K562 (cell line): ENCODE measurements around the gene SDR39U1. TPM values are rescaled to one million over a fixed set of nuclear protein-coding genes. Genes with fewer than 3 reads are reported as not detected.

ENCODE experiments used
- ATAC-seq: fragments of 200-7000 bp; cut with Tn5 transposase; 3 replicates; pipeline ENCODE4 v1.9.1; 2020; ENCODE audit warnings: moderate library complexity
- BruUV-seq: library from RNA; stranded (reverse); fragments of 400-500 nt; replicated peaks from 2 replicates; lab custom pipeline; 2021; lab: Mats Ljungman, UMichigan
- CTCF ChIA-PET: fragments of 300-600 bp; formaldehyde crosslinking; extraction: SDS; loops from one replicate; lab custom pipeline; 2021; ENCODE audit warnings: low intra/inter-chr PET ratio; lab: Yijun Ruan, JAX
- POLR2A ChIA-PET: fragments of 300-600, 350-650 bp; sonication (Branson Sonifier 250); formaldehyde crosslinking; extraction: SDS; loops from one replicate; lab custom pipeline; 2021; ENCODE audit warnings: antibody characterized with exemption, inconsistent platforms; lab: Yijun Ruan, JAX
- DNase-seq, 4 experiments: peaks; one replicate each; pipeline versions ENCODE4 v3.0.0 to v3.0.0-alpha.2; 2011 to 2018; ENCODE audit warnings: low spot score in 3 of 4, mixed read lengths in 3 of 4; ENCODE audit errors: extremely low read depth in 1 of 4
- FAIRE-seq: peaks from 2 replicates; lab custom pipeline; 2011; peaks lifted over from hg19 to GRCh38; lab: Jason Lieb, UNC
- H2AFZ ChIP-seq: 2 replicates; pipeline ENCODE4 v1.6.0; 2011; ENCODE audit warnings: low read depth, low read length, control low read depth, inconsistent platforms
- H3K27ac ChIP-seq: fragments of 200-600 bp; 3 replicates; pipeline ENCODE4 v1.8.0; 2011; ENCODE audit warnings: low read depth, mild to moderate bottlenecking, control low read depth, inconsistent platforms, low read length, moderate library complexity, mixed read lengths; ENCODE audit errors: extremely low read depth
- H3K27me3 ChIP-seq, 2 experiments: fragments of 300-600 bp in 1 of 2; 2 replicates in 1 of 2; 3 replicates in 1 of 2; pipeline versions ENCODE4 v1.6.0 to v1.8.0; 2011; ENCODE audit warnings: inconsistent platforms in 2 of 2, low read length in 2 of 2, mild to moderate bottlenecking in 1 of 2, mixed read lengths in 1 of 2, moderate library complexity in 1 of 2; ENCODE audit not compliant: control insufficient read depth in 2 of 2, insufficient read depth in 2 of 2
- H3K36me3 ChIP-seq: fragments of 300-600 bp; 3 replicates; pipeline ENCODE4 v1.8.0; 2011; ENCODE audit warnings: mild to moderate bottlenecking, low read length, inconsistent platforms; ENCODE audit not compliant: control insufficient read depth, insufficient read depth
- H3K4me1 ChIP-seq, 2 experiments: fragments of 200-600 bp in 1 of 2; replicated peaks in 1 of 2; 2 replicates in 1 of 2; 3 replicates in 1 of 2; pipeline versions ENCODE4 v1.5.1 to v1.8.0; 2011; ENCODE audit warnings: inconsistent platforms in 2 of 2, low read length in 2 of 2, mild to moderate bottlenecking in 1 of 2, mixed read lengths in 1 of 2, moderate library complexity in 1 of 2; ENCODE audit not compliant: control insufficient read depth in 2 of 2, insufficient read depth in 2 of 2
- H3K4me2 ChIP-seq: 2 replicates; pipeline ENCODE4 v1.6.1; 2011; ENCODE audit warnings: low read length, control low read depth, inconsistent platforms, mixed read lengths; ENCODE audit not compliant: insufficient read depth
- H3K4me3 ChIP-seq: fragments of 200-600 bp; sonication (generic), shearing (Covaris generic); 2 replicates; pipeline ENCODE4 v1.5.1; 2016; ENCODE audit warnings: control low read depth, inconsistent platforms
- H3K79me2 ChIP-seq: fragments of 200-600 bp; 3 replicates; pipeline ENCODE4 v1.8.0; 2011; ENCODE audit warnings: low read length, inconsistent platforms; ENCODE audit not compliant: control insufficient read depth, insufficient read depth
- H3K9ac ChIP-seq, 2 experiments: 2 replicates each; pipeline versions ENCODE4 v1.6.0 to v1.6.1; 2011; ENCODE audit warnings: low read depth in 2 of 2, low read length in 2 of 2, control low read depth in 1 of 2, inconsistent platforms in 1 of 2, mild to moderate bottlenecking in 1 of 2, mixed read lengths in 1 of 2; ENCODE audit not compliant: insufficient read depth in 1 of 2
- H3K9me1 ChIP-seq: one replicate; pipeline ENCODE4 v1.6.0; 2011; ENCODE audit warnings: inconsistent platforms, mild to moderate bottlenecking, low read length, moderate library complexity; ENCODE audit not compliant: control insufficient read depth, insufficient read depth
- H3K9me3 ChIP-seq: replicated peaks from 2 replicates; pipeline ENCODE4 v1.5.1; 2011; ENCODE audit warnings: low read depth, low read length, inconsistent platforms; ENCODE audit not compliant: control insufficient read depth, insufficient read depth
- H4K20me1 ChIP-seq: replicated peaks from 2 replicates; pipeline ENCODE4 v1.6.1; 2011; ENCODE audit warnings: low read length, inconsistent platforms, mixed read lengths; ENCODE audit not compliant: control insufficient read depth, insufficient read depth
- BRD4 ChIP-seq: fragments of 200-600 bp; sonication (generic); IDR thresholded peaks from 2 replicates; pipeline ENCODE4 v1.6.1; 2017; ENCODE audit warnings: inconsistent platforms
- HDAC6 ChIP-seq: IDR thresholded peaks from 2 replicates; pipeline ENCODE4 v1.6.1; 2012; ENCODE audit warnings: low read depth, mild to moderate bottlenecking, control low read depth, inconsistent platforms, low read length, moderate library complexity
- HMG20A ChIP-seq: fragments of 450-650 bp; formaldehyde crosslinking; conservative IDR thresholded peaks from 2 replicates; pipeline ENCODE4 v1.4.0; 2020; ENCODE audit warnings: mild to moderate bottlenecking, mixed read lengths
- HMG20B ChIP-seq: fragments of 250-450 bp; sonication (Bioruptor Pico); IDR thresholded peaks from 2 replicates; pipeline ENCODE4 v1.5.0; 2021; ENCODE audit warnings: mild to moderate bottlenecking
- ILK ChIP-seq: fragments of 450-650 bp; IDR thresholded peaks from 2 replicates; pipeline ENCODE4 v1.6.1; 2016; ENCODE audit warnings: missing genetic modification characterization, low read depth, mild to moderate bottlenecking, missing compliant biosample characterization, moderate library complexity, borderline replicate concordance
- L3MBTL2 ChIP-seq: fragments of 450-650 bp; IDR thresholded peaks from 2 replicates; pipeline ENCODE4 v1.6.1; 2016; ENCODE audit warnings: mild to moderate bottlenecking, moderate library complexity
- NR3C1 ChIP-seq: sonication (generic); formaldehyde crosslinking; IDR thresholded peaks from 2 replicates; pipeline ENCODE4 v1.8.1; 2022; ENCODE audit warnings: missing genetic modification reagents
- TAF1 ChIP-seq: IDR thresholded peaks from 2 replicates; pipeline ENCODE4 v1.6.1; 2011; ENCODE audit warnings: mild to moderate bottlenecking, low read length, moderate library complexity; ENCODE audit not compliant: insufficient read depth, control insufficient read depth, severe bottlenecking; ENCODE audit errors: extremely low read depth
- TEAD1 ChIP-seq, 2 experiments: fragments of 450-650 bp in 1 of 2; sonication (generic) in 1 of 2; formaldehyde crosslinking; IDR thresholded peaks; 2 replicates each; pipeline versions ENCODE4 v1.4.0 to v1.8.0; 2020 to 2022; ENCODE audit warnings: mild to moderate bottlenecking in 2 of 2, missing genetic modification reagents in 1 of 2
- ZNF384 ChIP-seq: IDR thresholded peaks from 2 replicates; pipeline ENCODE4 v1.6.1; 2012; ENCODE audit warnings: low read depth, low read length, improper control_type of control experiment
- ZNF436 ChIP-seq: fragments of 250-450, 450-650 bp; sonication (Bioruptor Pico); formaldehyde crosslinking; IDR thresholded peaks from 2 replicates; pipeline ENCODE4 v1.7.0; 2020; ENCODE audit warnings: mild to moderate bottlenecking
- WGBS: fragments of 100-300 bp; shearing (Covaris generic); methylation state at CpG from one replicate; pipeline ENCODE4 v1.1.6; 2016; ENCODE audit warnings: low coverage, mixed read lengths; ENCODE audit not compliant: insufficient coverage; ENCODE audit errors: missing lambda C conversion rate; 5-methylcytosine and 5-hydroxymethylcytosine counted together
- in situ Hi-C: fragments of 300-500 bp; cut with MboI; formaldehyde crosslinking; loops from 4 replicates; pipeline ENCODE4 v1.15.0; 2018; ENCODE audit warnings: inconsistent platforms, mixed read lengths
- intact Hi-C: fragments of 100-400 bp; cut with micrococcal nuclease; formaldehyde crosslinking; loops from 2 replicates; pipeline ENCODE4 v1.14.2; 2022
- polyA plus RNA-seq, 8 experiments: library from polyadenylated mRNA; depleted of rRNA in 4 of 8; stranded (reverse) in 5 of 8; unstranded in 3 of 8; fragments of >200 nt; fragmentation: Nextera tagmentation in 2 of 8; fragmentation: Illumina TruSeq in 1 of 8; extraction: Ambion mirVana in 2 of 8; extraction: Trizol in 1 of 8; gene quantifications; 2 replicates each; pipeline versions ENCODE4 v1.2.1 to v1.2.3, GENCODE V29; 2011 to 2014; ENCODE audit warnings: inconsistent platforms in 1 of 8, missing spikeins in 1 of 8
- total RNA-seq, 7 experiments: library from RNA; depleted of rRNA in 6 of 7; stranded (reverse); fragments of >200 nt in 6 of 7; fragmentation: Illumina TruSeq in 2 of 7; extraction: Trizol in 2 of 7; gene quantifications; 2 replicates each; pipeline versions ENCODE4 v1.2.1 to v1.2.3, GENCODE V29; 2011 to 2021; ENCODE audit warnings: low replicate concordance in 1 of 7
- TF ChIP-seq, protein P1 (sequence below): fragments of 450-650 bp; formaldehyde crosslinking; IDR thresholded peaks from 2 replicates; pipeline ENCODE4 v1.4.0; 2022; ENCODE audit warnings: missing genetic modification characterization
- TF ChIP-seq, protein P2 (sequence below), 3 experiments: IDR thresholded peaks in 2 of 3; conservative IDR thresholded peaks in 1 of 3; 2 replicates each; pipeline ENCODE4 v1.5.1; 2011 to 2012; ENCODE audit warnings: low read length in 3 of 3, mild to moderate bottlenecking in 3 of 3, control low read depth in 2 of 3, improper control_type of control experiment in 1 of 3, inconsistent platforms in 1 of 3, low read depth in 1 of 3, mixed read lengths in 1 of 3, moderate library complexity in 1 of 3; ENCODE audit not compliant: insufficient read depth in 2 of 3
- TF ChIP-seq, protein P3 (sequence below): fragments of 150-350 bp; conservative IDR thresholded peaks from 2 replicates; pipeline ENCODE4 v1.6.1; 2014; ENCODE audit warnings: low read length

Gene SDR39U1
- total and polyA plus RNA-seq, 9 of the 15 experiments (the other 6 are each of a cell fraction or from before 2014, with no cell fraction given), result 10.4 to 56.1 (median 19.8) TPM

- Histone ChIP-seq H3K36me3 (no peaks in the 10 kb centered on the region), H3K4me2 (no peak overlapping the region), H3K79me2 (no peaks in the 10 kb centered on the region), H3K4me3 (no peak overlapping the region), H3K4me1 (no peaks in the 10 kb centered on the region), H2AFZ (no peak overlapping the region), H3K9ac (no peak overlapping the region), H3K9me3 (no peaks in the 10 kb centered on the region), H3K27ac (no peak overlapping the region), H3K9me1 (no peaks in the 10 kb centered on the region), H3K27me3 (no peaks in the 10 kb centered on the region), H4K20me1 (no peaks in the 10 kb centered on the region)
- intact Hi-C loops, result no loop called here
- BruUV-seq, result no TSS peak
- WGBS, result 15% methylated on average over 5 of the region's 5 CpGs
- TF ChIP-seq HMG20A (CRISPR knock-in tag), result no peak
- TF ChIP-seq, protein P1, sequence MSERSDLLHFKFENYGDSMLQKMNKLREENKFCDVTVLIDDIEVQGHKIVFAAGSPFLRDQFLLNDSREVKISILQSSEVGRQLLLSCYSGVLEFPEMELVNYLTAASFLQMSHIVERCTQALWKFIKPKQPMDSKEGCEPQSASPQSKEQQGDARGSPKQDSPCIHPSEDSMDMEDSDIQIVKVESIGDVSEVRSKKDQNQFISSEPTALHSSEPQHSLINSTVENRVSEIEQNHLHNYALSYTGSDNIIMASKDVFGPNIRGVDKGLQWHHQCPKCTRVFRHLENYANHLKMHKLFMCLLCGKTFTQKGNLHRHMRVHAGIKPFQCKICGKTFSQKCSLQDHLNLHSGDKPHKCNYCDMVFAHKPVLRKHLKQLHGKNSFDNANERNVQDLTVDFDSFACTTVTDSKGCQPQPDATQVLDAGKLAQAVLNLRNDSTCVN (CRISPR knock-in tag), result no peak
- no peak for TF ChIP-seq BRD4
- TF ChIP-seq, protein P2, sequence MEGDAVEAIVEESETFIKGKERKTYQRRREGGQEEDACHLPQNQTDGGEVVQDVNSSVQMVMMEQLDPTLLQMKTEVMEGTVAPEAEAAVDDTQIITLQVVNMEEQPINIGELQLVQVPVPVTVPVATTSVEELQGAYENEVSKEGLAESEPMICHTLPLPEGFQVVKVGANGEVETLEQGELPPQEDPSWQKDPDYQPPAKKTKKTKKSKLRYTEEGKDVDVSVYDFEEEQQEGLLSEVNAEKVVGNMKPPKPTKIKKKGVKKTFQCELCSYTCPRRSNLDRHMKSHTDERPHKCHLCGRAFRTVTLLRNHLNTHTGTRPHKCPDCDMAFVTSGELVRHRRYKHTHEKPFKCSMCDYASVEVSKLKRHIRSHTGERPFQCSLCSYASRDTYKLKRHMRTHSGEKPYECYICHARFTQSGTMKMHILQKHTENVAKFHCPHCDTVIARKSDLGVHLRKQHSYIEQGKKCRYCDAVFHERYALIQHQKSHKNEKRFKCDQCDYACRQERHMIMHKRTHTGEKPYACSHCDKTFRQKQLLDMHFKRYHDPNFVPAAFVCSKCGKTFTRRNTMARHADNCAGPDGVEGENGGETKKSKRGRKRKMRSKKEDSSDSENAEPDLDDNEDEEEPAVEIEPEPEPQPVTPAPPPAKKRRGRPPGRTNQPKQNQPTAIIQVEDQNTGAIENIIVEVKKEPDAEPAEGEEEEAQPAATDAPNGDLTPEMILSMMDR (IDR thresholded peaks at IDR 0.05 in 2 of 3, conservative IDR thresholded peaks at IDR 0.05 in 1 of 3; ENCODE audit: insufficient read depth in 2 of 3, low read depth in 1 of 3, low read length in 3 of 3), result no peak
- TF ChIP-seq HMG20B (CRISPR knock-in tag), result no peak
- no peak for TF ChIP-seq NR3C1
- TF ChIP-seq L3MBTL2, result no peak
- no peak for TF ChIP-seq ZNF436 (CRISPR knock-in tag)
- no peak for TF ChIP-seq ILK (tag)
- no peak for TF ChIP-seq ZNF384
- no peak for TF ChIP-seq TAF1
- TF ChIP-seq, protein P3, sequence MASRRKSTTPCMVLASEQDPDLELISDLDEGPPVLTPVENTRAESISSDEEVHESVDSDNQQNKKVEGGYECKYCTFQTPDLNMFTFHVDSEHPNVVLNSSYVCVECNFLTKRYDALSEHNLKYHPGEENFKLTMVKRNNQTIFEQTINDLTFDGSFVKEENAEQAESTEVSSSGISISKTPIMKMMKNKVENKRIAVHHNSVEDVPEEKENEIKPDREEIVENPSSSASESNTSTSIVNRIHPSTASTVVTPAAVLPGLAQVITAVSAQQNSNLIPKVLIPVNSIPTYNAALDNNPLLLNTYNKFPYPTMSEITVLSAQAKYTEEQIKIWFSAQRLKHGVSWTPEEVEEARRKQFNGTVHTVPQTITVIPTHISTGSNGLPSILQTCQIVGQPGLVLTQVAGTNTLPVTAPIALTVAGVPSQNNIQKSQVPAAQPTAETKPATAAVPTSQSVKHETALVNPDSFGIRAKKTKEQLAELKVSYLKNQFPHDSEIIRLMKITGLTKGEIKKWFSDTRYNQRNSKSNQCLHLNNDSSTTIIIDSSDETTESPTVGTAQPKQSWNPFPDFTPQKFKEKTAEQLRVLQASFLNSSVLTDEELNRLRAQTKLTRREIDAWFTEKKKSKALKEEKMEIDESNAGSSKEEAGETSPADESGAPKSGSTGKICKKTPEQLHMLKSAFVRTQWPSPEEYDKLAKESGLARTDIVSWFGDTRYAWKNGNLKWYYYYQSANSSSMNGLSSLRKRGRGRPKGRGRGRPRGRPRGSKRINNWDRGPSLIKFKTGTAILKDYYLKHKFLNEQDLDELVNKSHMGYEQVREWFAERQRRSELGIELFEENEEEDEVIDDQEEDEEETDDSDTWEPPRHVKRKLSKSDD, result no peak
- TF ChIP-seq HDAC6, result no peak
- TF ChIP-seq TEAD1 (CRISPR knock-in tag; IDR thresholded peaks at IDR 0.05), result no peak
- no peak for FAIRE-seq
- DNase-seq, result no peak
- no peak for ATAC-seq
- in situ Hi-C loops, result no loop called here
- POLR2A ChIA-PET, result no interaction called here
- CTCF ChIA-PET, result no interaction called here
These were observed 20.7 kb upstream of the SDR39U1 start for GRCh38 chr14:24463017-24463883.
